GM21381 (cell line): ENCODE data around the gene CDHR1.

Experiments
- ATAC-seq: cut with Tn5 transposase; IDR thresholded peaks from one replicate; pipeline ENCODE4 v1.9.1; 2021; ENCODE audit warnings: mild to moderate bottlenecking, moderate library complexity; ENCODE audit not compliant: unreplicated experiment

Gene CDHR1

GRCh38 chr10:84196941-84197340 lies 2.6 kb downstream of the CDHR1 start:
- ATAC-seq = no peak

GRCh38 chr10:84197643-84198042 lies 3.3 kb downstream of the CDHR1 start:
- ATAC-seq = no peak

DNA sequence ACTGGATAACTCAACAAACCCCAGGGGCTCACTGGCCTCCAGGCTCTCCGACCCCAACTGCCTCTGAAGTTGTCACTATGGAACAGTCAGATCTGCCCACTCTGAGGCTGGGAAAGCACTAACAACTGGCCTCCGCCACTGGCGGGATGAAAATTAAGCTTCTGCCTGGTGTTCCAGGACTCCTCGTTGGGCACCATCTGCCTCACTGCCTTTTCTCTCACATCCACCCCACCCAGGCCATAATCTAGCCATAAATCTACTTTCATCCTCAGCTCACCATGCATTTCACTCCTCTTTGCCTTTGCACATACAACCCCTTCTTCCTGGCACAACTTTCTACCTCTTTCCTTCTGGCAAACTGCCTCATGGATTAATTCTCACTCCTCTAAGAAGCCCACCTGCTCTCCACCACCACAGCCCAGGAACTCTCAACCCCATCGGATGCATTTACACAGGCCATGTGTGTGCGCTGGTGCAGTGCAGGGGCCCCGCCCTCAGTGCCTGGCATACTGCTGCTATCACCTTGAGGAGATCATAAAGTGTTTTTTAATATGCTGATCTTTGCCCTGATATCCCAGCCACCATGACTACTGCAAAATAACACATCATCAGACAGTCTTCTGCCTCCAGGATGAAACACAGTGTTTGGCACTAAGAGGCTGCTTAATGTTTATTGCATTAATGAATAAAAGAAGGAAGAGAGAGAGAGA lies 4.0 kb downstream of the CDHR1 start:
- ATAC-seq = no peak

- ATAC-seq = no peak
These were observed 6.4 kb downstream of the CDHR1 start for GRCh38 chr10:84200537-84201243.

GRCh38 chr10:84201244-84201606 lies 6.9 kb downstream of the CDHR1 start:
- ATAC-seq = no peak

- ATAC-seq = no peak
These were observed 7.3 kb downstream of the CDHR1 start for GRCh38 chr10:84201682-84202081.

DNA sequence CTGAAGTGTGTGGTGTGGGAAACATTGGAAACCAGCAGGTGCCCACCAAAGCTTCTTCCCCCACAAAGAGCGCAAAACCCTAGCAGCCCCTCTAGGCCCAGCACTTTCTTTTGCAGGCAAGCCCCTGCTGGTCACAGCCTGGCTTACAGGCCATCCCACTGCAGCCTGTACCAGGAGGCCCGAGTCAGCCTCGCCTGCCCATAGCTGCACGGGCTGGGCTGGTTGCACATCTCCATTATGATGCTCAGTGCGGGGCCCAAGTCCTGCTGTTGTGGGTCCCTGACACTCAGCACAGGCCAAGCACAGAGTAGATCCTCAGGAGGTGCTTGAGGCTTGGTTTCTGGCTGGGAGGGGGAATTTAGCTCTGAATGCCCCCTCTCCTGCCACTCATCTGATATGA lies 8.0 kb downstream of the CDHR1 start:
- no peak for ATAC-seq

DNA sequence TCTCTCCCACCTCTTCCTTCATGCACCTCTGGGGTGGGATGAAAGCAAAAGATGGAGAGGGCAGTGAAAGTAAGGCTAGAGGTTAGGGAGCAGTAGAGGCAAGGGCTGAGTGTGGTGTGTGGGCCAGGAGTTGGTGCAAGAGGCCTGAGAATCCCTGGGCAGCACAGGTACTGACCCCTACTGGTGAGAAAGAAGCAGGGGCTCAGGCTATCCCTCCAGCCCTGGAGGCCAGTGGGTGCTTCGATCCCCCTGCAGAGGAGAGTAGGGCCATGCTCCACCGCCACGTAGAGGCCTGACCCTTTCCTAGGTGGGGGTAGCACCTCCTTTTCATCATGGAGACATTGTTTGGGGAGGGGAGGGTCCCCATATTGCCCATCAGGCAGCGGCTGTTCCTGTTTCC lies 9.8 kb downstream of the CDHR1 start:
- ATAC-seq = peak; percentile 68

DNA sequence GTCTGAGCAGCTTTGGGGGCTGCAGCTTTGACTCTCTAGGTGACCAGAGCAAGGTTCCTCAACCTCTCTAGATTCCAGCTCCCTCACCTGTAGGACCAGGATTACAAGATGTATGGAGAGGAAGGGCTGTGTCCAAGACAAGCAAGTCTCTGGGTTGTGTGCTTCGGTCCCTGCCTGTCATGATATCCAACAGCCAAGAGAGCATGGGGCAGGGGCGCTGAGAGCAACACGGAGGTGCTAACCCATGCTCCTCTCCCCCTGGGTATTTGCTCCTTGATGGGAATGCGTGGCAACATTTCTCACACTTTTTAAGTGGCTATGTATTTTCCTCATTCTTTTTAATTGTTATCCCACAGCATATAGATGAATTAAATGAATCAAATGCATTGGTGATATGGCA lies 10.3 kb downstream of the CDHR1 start:
- ATAC-seq = no peak

DNA sequence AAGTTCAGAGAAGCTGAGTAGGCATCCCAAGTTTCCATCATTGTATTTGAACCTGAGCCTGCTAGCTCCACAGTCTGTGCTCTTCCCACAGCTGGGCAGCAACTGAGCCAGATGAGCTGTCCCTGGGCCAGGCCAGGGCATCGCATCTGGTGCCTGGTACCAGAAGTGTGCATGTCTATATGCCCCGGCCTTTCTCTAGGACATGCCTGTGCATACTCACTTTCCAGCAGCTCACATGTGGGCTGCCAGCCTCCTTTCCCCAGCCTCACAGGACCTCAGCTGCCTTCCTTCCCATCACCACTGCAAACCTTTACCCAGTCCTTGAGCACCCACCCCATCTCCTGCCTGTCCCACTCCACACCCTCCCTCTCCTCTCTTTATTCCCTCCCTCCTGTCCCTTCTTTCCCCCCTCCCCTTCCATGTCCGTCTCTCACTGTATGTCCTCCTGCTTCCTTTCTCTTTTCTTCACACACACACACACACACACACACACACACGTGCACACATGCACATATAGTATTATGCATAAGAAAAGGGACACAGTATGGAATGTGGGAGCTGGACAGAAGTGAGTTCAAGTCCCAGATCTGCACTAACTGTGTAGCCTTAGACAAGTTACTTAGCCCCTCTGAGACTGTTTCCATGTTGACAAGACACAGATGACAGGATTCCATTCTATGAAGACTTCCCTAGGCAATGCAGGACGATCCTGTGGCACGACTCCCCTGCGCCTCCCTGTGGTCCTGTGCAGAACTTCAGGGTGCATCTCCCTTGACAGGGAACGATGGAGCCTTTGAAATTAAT lies 10.9 kb downstream of the CDHR1 start:
- peak; percentile 74 for ATAC-seq

DNA sequence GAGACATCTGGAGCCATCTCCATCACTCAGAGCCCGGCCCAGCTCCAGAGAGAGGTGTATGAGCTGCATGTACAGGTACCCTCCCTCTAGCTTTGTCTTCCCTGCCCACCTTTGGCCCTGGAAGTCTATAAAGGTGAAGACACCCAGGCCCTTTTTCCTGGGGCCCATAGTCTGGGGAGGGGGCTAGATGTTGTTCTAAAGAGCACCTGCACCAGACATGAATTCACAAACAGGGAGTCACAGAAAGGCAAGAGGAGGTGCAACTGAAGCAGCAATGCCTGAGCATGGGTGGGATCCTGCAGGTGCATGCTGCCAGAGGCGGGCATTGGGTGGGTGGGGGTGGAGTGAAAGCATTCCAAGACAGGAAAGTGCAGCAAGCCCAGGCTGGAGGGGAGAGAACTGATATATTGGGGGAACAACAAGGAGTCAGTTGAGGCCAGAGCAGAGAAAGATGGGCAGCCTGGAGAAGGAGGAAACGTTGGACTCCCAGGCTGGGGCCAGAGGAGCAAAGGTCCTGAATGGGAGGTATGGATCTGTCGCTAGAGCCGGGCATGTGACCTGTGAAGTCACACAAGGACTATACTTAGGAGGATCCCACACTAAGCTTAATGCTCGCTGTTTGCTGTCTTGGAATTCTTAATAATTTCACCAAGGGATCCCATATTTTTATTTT lies 11.7 kb downstream of the CDHR1 start:
- no peak for ATAC-seq

- no peak for ATAC-seq
These were observed 13.7 kb downstream of the CDHR1 start for GRCh38 chr10:84208023-84208422.

DNA sequence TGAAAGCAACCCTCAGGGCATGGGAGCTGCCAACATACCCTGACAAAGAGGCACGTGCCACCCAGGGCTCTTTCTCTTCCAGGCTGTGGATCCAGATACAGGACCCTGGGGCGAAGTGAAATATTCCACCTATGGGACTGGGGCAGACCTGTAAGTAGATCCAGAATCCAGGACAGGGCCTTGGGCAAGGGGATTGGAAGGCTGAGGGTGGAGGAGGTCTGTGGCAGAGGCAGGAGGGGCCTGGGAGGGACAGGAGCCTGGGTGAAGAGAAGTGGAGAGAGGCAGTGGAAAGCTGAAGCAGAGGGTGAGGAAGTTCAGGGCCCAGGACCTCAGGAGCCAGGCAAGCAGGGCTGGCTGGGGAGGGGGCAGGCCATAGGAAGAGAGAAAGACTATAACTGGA lies 17.2 kb downstream of the CDHR1 start:
- ATAC-seq = no peak

GRCh38 chr10:84212014-84212413 lies 17.7 kb downstream of the CDHR1 start:
- no peak for ATAC-seq

DNA sequence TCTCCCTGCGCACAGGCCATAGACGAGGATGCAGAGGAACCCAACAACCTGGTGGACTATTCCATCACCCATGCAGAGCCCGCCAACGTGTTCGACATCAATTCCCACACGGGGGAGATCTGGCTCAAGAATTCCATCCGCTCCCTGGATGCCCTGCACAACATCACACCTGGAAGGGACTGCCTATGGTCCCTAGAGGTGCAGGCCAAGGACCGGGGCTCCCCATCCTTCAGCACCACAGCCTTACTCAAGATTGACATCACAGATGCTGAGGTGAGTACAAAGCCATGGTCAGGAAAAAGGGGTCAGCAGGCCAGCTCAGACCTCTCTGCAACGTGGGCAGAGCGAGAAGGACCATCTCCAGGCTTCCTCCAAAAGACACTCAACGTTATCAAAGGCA lies 18.7 kb downstream of the CDHR1 start:
- ATAC-seq = no peak

GRCh38 chr10:84214046-84214572 lies 19.8 kb downstream of the CDHR1 start:
- no peak for ATAC-seq

DNA sequence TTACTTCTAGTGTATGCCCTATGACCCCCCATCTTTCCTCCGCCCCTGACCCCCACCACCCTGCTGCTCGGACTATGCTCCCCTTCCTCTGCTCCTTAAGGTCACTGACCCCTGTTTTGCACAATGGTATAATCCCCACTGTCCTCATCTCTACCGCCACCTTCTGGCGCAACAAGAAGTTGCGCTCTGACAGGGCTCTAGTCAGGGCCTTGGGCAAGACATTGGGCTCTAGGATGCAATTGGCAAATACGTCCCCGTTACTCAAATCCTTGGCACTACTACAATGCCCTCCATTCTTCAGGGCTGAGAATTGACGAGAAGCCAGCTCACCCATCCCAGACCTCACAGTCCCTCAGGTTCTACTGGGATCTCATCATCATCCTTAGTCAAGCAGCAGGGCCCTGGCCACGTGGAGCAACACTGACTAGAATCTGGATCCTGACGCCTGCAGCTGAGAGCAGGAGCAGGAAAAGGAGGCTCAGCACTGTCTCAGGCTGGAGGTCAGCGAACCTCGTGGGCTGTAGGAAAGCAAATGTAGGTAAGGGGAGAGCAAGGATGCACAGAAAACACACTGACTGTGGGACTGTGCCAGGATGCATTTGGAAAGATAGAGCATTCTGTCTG lies 20.4 kb downstream of the CDHR1 start:
- peak; percentile 76 for ATAC-seq

DNA sequence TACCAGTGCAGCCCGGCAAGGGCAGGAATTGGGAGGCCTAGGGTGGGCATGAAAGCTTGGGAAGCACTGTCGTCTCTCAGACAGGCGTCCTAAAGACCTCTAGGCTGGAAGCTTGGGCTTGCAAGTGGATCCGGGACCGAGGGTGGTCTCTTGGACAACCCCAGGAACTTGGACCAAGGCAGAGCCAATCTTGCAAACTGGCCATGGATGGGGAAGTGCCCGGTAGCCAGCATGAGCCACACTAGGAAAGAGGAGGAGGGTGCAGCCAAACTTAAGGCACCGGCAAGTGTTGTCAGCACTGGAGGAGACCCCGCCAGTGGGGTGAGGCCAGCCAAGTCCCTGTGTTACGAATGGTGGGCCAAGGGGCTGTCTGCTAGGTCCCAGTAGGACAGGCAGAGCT lies 22.5 kb downstream of the CDHR1 start:
- ATAC-seq = no peak

DNA sequence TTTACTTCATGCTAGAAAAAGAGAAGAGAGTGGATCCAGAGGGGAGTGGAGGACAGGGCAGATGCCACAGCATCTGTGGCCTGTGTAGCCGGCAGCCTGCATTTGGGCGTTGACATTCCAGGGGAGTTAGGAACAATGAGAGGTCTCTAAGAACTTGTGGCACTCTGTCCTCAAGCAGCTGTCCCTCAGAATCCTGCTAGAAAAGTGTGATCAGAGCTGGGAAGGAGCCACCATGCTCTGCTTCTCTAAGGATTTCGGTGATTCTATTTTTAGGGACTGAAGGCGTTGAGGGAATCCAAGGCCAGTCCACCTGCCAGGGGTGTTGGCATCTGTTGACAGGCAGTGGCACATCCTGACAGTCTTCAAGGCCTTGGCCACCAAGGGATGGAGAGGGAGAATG lies 23.4 kb downstream of the CDHR1 start:
- ATAC-seq = no peak

GRCh38 chr10:84221916-84222315 lies 27.6 kb downstream of the CDHR1 start:
- ATAC-seq = no peak
